HepG2 (cell line): ENCODE measurements around the gene RASAL3. TPM values are rescaled to one million over a fixed set of nuclear protein-coding genes. Genes with fewer than 3 reads are reported as not detected.

Experiments used
- AGO2 ChIP-seq: fragments of 200-400 bp; formaldehyde crosslinking; optimal IDR thresholded peaks from 2 replicates; pipeline ENCODE3; 2017; ENCODE audit warnings: mild to moderate bottlenecking, low read depth, low read length, moderate library complexity
- HDAC1 ChIP-seq: sonication (generic); formaldehyde crosslinking; IDR thresholded peaks from 2 replicates; pipeline ENCODE4 v1.5.1; 2020; ENCODE audit warnings: mild to moderate bottlenecking, missing genetic modification reagents
- MEIS2 ChIP-seq: sonication (generic); formaldehyde crosslinking; IDR thresholded peaks from 2 replicates; pipeline ENCODE4 v1.9.0; 2021; ENCODE audit warnings: mild to moderate bottlenecking, missing genetic modification reagents
- POLR2AphosphoS5 ChIP-seq: IDR thresholded peaks from 2 replicates; pipeline ENCODE4 v1.6.1; 2012; ENCODE audit warnings: low read depth, low read length
- RARA ChIP-seq: IDR thresholded peaks from 2 replicates; pipeline ENCODE4 v1.6.1; 2016; ENCODE audit warnings: missing genetic modification reagents, missing compliant biosample characterization
- SP4 ChIP-seq: sonication (generic); formaldehyde crosslinking; IDR thresholded peaks from 2 replicates; pipeline ENCODE4 v1.8.1; 2023; ENCODE audit warnings: mild to moderate bottlenecking, missing genetic modification reagents
- SP5 ChIP-seq: IDR thresholded peaks from 2 replicates; pipeline ENCODE4 v1.6.1; 2016; ENCODE audit warnings: low read depth, borderline replicate concordance
- THAP7 ChIP-seq: sonication (generic); formaldehyde crosslinking; IDR thresholded peaks from 2 replicates; pipeline ENCODE4 v1.8.1; 2023; ENCODE audit warnings: mild to moderate bottlenecking, missing genetic modification reagents
- ZNF124 ChIP-seq: sonication (generic); formaldehyde crosslinking; IDR thresholded peaks from 2 replicates; pipeline ENCODE4 v1.4.0; 2020; ENCODE audit warnings: missing genetic modification reagents
- ZNF138 ChIP-seq: sonication (generic); formaldehyde crosslinking; IDR thresholded peaks from 2 replicates; pipeline ENCODE4 v1.5.0; 2020; ENCODE audit warnings: mild to moderate bottlenecking, low read depth, missing genetic modification reagents
- ZNF230 ChIP-seq: sonication (generic); formaldehyde crosslinking; IDR thresholded peaks from 2 replicates; pipeline ENCODE4 v1.4.0; 2020; ENCODE audit warnings: mild to moderate bottlenecking, missing genetic modification reagents
- ZNF234 ChIP-seq: sonication (generic); formaldehyde crosslinking; conservative IDR thresholded peaks from 2 replicates; pipeline ENCODE4 v1.5.1; 2020; ENCODE audit warnings: mild to moderate bottlenecking, missing genetic modification reagents
- ZNF335 ChIP-seq: sonication (generic); formaldehyde crosslinking; IDR thresholded peaks from 2 replicates; pipeline ENCODE4 v1.4.0; 2020; ENCODE audit warnings: missing genetic modification reagents
- ZNF501 ChIP-seq: sonication (generic); formaldehyde crosslinking; IDR thresholded peaks from 2 replicates; pipeline ENCODE4 v1.5.1; 2020; ENCODE audit warnings: mild to moderate bottlenecking, moderate library complexity, missing genetic modification reagents
- ZNF670 ChIP-seq: sonication (generic); formaldehyde crosslinking; IDR thresholded peaks from 2 replicates; pipeline ENCODE4 v1.8.0; 2022; ENCODE audit warnings: mild to moderate bottlenecking, missing genetic modification reagents, borderline replicate concordance
- ZNF710 ChIP-seq: sonication (generic); formaldehyde crosslinking; IDR thresholded peaks from 2 replicates; pipeline ENCODE4 v1.5.0; 2020; ENCODE audit warnings: mild to moderate bottlenecking, missing genetic modification reagents, borderline replicate concordance
- ZNF800 ChIP-seq: sonication (generic); formaldehyde crosslinking; IDR thresholded peaks from 2 replicates; pipeline ENCODE4 v1.4.0; 2020; ENCODE audit warnings: missing genetic modification reagents
- ZSCAN30 ChIP-seq: sonication (generic); formaldehyde crosslinking; IDR thresholded peaks from 2 replicates; pipeline ENCODE4 v1.5.0; 2020; ENCODE audit warnings: mild to moderate bottlenecking, missing genetic modification reagents
- polyA plus RNA-seq, 8 experiments: library from polyadenylated mRNA; depleted of rRNA in 3 of 8; stranded (reverse) in 7 of 8; unstranded in 1 of 8; fragments of >200 nt; fragmentation: Illumina TruSeq in 4 of 8; extraction: Trizol in 4 of 8; gene quantifications; 2 replicates each; pipeline versions ENCODE4 v1.2.1 to v1.2.3, GENCODE V29; 2011 to 2016; ENCODE audit warnings: low read depth in 4 of 8, missing spikeins in 1 of 8, mixed read lengths in 1 of 8; ENCODE audit not compliant: insufficient read depth in 1 of 8
- total RNA-seq, 5 experiments: library from RNA; depleted of rRNA; stranded (reverse); fragments of >200 nt; fragmentation: Illumina TruSeq; extraction: Trizol; gene quantifications; 2 replicates each; pipeline ENCODE4 v1.2.3, GENCODE V29; 2016; ENCODE audit warnings: low read depth in 1 of 5
- TF ChIP-seq, protein P1 (sequence below): sonication (generic); formaldehyde crosslinking; conservative IDR thresholded peaks from 2 replicates; pipeline ENCODE4 v1.4.0; 2020; ENCODE audit warnings: missing genetic modification reagents
- TF ChIP-seq, protein P2 (sequence below): sonication (generic); formaldehyde crosslinking; IDR thresholded peaks from 2 replicates; pipeline ENCODE4 v1.4.0; 2020; ENCODE audit warnings: mild to moderate bottlenecking, missing genetic modification reagents

RASAL3 gene
- total and polyA plus RNA-seq, 2 of the 13 experiments (the other 11 are each of a cell fraction or from before 2014, with no cell fraction given), result not detected

- TF ChIP-seq, protein P1, sequence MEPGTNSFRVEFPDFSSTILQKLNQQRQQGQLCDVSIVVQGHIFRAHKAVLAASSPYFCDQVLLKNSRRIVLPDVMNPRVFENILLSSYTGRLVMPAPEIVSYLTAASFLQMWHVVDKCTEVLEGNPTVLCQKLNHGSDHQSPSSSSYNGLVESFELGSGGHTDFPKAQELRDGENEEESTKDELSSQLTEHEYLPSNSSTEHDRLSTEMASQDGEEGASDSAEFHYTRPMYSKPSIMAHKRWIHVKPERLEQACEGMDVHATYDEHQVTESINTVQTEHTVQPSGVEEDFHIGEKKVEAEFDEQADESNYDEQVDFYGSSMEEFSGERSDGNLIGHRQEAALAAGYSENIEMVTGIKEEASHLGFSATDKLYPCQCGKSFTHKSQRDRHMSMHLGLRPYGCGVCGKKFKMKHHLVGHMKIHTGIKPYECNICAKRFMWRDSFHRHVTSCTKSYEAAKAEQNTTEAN, result 0 out of 2 replicates have a peak, but pooled peaks have one; percentile 48
- TF ChIP-seq ZSCAN30 (CRISPR knock-in tag) (0 out of 2 replicates have a peak, but pooled peaks have one; percentile 74), SP5 (CRISPR knock-in tag) (peak; percentile 81), ZNF800 (CRISPR knock-in tag) (0 out of 2 replicates have a peak, but pooled peaks have one; percentile 25), HDAC1 (CRISPR knock-in tag) (peak; percentile 50; the same call in 1 of the 2 replicates), ZNF124 (CRISPR knock-in tag) (0 out of 2 replicates have a peak, but pooled peaks have one; percentile 25), THAP7 (peak; percentile 96), ZNF710 (CRISPR knock-in tag) (0 out of 2 replicates have a peak, but pooled peaks have one; percentile 54), ZNF138 (0 out of 2 replicates have a peak, but pooled peaks have one; percentile 10), ZNF234 (CRISPR knock-in tag) (0 out of 2 replicates have a peak, but pooled peaks have one; percentile 40), RARA (CRISPR knock-in tag) (0 out of 2 replicates have a peak, but pooled peaks have one; percentile 9), MEIS2 (CRISPR knock-in tag) (peak; percentile 65; the same call in 1 of the 2 replicates), SP4 (peak; percentile 90), ZNF230 (no peak), POLR2AphosphoS5 (0 out of 2 replicates have a peak, but pooled peaks have one; percentile 28), ZNF501 (CRISPR knock-in tag) (peak; percentile 48; the same call in 1 of the 2 replicates), AGO2 (peak; percentile 47), ZNF670 (CRISPR knock-in tag) (no peak), ZNF335 (CRISPR knock-in tag) (no peak)
- TF ChIP-seq, protein P2, sequence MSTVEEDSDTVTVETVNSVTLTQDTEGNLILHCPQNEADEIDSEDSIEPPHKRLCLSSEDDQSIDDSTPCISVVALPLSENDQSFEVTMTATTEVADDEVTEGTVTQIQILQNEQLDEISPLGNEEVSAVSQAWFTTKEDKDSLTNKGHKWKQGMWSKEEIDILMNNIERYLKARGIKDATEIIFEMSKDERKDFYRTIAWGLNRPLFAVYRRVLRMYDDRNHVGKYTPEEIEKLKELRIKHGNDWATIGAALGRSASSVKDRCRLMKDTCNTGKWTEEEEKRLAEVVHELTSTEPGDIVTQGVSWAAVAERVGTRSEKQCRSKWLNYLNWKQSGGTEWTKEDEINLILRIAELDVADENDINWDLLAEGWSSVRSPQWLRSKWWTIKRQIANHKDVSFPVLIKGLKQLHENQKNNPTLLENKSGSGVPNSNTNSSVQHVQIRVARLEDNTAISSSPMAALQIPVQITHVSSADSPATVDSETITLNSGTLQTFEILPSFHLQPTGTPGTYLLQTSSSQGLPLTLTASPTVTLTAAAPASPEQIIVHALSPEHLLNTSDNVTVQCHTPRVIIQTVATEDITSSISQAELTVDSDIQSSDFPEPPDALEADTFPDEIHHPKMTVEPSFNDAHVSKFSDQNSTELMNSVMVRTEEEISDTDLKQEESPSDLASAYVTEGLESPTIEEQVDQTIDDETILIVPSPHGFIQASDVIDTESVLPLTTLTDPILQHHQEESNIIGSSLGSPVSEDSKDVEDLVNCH, result no peak
Observed at GRCh38 chr19:15432629-15433518, 31.5 kb downstream of the RASAL3 start (continued).
